ENCODE results near the gene FBXL16. TPM values are rescaled to one million over a fixed set of nuclear protein-coding genes. Genes with fewer than 3 reads are reported as not detected.
A peak's percentile ranks its signal among the peaks of the same experiment; 100 is the strongest.
"Not testable (repeated sequence)": the region's sequence is repeated elsewhere in the genome, so short reads cannot be mapped to it uniquely, and the experiment has no call there.

Gene FBXL16, protein sequence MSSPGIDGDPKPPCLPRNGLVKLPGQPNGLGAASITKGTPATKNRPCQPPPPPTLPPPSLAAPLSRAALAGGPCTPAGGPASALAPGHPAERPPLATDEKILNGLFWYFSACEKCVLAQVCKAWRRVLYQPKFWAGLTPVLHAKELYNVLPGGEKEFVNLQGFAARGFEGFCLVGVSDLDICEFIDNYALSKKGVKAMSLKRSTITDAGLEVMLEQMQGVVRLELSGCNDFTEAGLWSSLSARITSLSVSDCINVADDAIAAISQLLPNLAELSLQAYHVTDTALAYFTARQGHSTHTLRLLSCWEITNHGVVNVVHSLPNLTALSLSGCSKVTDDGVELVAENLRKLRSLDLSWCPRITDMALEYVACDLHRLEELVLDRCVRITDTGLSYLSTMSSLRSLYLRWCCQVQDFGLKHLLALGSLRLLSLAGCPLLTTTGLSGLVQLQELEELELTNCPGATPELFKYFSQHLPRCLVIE
- total RNA-seq (ENCODE audit: insufficient read depth, low replicate concordance), result not detected

DNA sequence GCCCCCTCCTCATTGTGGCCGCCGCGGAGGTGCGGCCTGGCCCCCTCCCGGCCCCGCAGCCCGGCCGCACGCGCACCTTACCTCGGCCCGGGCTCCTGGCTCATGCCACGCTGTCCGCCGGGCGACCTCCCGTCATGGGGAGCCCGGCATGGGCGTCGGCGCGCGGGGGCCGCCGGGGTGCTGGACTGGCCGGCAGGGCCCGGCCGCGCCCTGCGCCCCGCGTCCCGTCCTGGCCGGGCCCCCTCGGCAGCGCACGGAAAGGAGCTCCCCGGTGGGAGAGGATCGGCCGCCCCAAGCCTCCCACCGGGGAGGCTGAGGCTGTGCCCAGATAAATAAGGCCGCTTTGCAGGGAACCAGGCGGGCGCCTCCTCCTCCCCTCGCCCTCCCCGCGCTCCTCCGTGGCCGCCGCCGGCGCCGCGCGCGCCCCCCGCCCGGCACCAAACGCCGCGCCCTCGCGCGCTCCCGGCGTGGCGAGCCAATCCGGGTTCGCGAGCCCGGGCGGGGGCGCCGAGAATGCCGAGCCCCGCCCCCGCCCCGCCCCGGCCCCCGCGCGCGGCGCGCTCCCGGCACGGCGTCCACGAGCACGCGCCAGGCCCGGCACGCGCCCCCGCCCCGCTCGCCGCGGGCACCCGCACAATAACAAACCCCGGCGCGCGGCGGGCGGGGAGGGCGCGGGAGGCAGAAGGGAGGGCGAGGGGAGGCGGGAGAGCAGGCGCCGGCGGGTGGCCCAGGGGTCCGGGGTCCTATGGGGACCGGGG is at the start of gene FBXL16:
Gene FBXL16 (minus strand): TSS at position 371 of the 758 bp plus-strand sequence. CDS start 8,396 bp downstream, outside the sequence.
- no peak for DNase-seq (ENCODE audit: low spot score)

DNA sequence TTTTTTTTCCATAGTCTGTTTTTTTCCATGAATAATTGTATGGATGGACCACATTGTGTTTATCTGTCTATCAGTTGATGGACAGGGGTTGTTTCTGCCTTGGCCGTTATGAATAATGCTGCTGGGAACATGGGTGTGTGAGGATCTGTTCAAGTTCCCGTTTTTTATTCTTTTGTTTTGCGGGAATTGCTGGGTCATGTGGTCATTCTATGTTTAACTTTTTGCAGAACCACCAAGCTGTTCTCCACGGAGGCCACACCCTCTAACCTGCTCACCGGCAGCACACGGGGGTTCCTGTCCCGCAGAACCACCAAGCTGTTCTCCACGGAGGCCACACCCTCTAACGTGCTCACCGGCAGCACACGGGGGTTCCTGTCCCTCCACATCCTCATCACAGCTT is 49.1 kb upstream of the FBXL16 start:
- DNase-seq (ENCODE audit: low spot score), result no peak

DNA sequence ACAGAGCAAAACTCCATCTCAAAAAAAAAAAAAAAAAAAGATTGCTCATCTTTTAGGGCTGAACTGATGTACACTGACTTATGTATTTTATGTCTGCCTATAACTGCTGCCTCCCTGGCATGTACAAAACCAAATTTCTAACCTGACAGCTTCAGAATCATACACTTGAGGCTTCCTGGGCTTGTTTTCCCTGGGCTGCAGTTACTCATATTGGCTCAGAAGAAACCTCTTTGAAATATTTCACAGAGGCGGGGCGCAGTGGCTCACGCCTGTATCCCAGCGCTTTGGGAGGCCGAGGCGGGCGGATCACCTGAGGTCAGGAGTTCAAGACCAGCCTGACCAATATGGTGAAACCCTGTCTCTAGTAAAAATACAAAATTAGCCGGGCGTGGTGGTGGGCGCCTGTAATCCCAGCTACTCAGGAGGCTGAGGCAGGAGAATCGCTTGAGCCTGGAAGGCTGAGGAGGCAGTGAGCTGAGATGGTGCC is 48.6 kb upstream of the FBXL16 start:
- not testable (repeated sequence) for DNase-seq (ENCODE audit: low spot score)

DNA sequence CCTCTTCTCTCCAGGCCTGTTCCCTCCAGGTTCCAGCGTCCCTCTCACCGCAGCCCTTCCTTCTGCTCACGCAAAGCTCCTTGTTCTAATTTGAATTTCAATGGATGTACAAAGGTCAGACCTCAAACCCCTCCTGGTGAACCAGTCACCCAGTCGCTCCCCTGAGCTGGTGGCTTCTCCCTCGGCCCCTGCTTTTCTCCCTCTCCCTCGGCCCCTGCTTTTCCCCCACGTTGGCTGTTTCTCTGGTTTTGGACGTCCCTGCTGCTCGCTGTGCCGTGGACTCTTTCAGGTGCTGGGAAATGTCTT is 46.4 kb upstream of the FBXL16 start:
- no peak for DNase-seq (ENCODE audit: low spot score)

DNA sequence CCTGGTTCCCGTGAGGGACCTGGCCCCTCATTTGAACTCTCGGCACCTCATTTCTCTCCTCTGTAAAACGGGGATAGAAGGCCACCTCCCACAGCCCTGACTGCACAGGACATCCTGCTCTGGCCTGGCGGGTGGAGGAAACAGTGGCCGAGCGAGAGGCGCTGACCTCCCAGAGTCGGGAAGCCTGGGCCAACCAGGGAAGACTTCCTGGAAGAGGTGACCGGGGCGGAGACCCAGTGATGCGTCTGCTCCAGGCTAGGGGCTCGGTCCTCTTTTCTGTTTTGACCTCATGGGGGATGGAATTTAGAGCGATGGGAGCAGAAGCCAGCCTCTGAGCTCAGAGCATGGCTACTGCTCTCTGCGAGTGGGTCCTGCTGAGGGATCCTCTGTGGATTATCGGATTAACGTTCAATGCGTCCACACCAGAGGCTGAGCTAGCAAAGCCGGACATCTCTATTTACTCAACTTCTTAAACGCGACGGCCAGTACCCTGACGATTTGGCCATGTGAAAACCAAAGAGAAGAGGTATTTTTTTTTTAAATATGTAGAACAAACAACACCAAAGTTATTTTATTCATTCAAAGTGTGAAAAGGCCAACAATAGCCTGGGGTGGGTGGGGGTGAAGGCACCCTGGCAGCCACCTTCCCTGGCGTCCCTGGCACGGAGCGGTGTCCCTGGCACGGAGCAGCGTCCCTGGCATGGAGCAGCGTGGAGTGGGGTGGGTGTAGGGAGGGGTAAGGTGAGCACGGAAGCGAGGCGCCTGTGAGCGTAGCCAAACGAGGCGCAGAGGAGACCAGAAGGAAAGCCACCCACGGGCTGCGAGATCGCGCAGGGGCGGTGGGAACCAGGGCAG is 45.8 kb upstream of the FBXL16 start:
- no peak for DNase-seq (ENCODE audit: low spot score)

DNA sequence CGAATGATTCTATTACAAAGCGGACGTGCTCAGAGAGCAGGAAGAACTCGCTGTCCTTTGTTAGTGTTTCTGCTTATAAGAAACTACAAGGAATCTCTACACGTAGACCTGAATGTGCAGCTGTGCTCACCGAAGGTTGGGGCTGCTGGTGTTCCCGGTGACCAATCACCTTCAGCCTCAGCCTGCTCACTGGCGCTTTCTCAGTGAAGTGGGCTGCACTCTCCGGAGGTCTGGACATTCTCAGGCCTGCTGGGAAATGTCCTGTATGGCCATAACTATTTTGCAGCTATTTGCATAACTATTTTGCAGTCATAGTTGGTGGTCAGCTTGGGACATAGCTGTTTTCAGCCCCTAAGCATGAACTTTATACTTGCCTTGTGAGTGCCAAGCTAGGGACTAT is 44.9 kb upstream of the FBXL16 start:
- DNase-seq (ENCODE audit: low spot score), result peak; percentile 61

DNA sequence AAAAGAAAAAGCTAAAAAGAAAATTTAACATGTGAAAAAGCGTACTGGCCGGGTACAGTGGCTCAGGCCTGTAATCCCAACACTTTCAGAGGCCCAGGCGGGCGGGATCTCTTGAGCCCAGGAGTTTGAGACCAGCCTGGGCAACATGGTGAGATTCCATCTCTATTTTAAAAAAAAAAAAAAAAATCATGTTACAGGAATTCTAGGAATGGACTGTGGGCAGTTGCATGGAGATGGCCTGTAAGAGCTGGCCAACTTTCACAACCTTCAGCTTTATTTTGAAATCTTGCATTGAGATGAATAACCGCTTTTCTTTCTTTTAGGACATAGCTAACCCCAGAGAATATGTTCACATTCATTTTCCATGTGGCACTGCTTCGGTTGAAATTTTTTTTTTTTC is 43.4 kb upstream of the FBXL16 start:
- DNase-seq (ENCODE audit: low spot score), result peak; percentile 55

DNA sequence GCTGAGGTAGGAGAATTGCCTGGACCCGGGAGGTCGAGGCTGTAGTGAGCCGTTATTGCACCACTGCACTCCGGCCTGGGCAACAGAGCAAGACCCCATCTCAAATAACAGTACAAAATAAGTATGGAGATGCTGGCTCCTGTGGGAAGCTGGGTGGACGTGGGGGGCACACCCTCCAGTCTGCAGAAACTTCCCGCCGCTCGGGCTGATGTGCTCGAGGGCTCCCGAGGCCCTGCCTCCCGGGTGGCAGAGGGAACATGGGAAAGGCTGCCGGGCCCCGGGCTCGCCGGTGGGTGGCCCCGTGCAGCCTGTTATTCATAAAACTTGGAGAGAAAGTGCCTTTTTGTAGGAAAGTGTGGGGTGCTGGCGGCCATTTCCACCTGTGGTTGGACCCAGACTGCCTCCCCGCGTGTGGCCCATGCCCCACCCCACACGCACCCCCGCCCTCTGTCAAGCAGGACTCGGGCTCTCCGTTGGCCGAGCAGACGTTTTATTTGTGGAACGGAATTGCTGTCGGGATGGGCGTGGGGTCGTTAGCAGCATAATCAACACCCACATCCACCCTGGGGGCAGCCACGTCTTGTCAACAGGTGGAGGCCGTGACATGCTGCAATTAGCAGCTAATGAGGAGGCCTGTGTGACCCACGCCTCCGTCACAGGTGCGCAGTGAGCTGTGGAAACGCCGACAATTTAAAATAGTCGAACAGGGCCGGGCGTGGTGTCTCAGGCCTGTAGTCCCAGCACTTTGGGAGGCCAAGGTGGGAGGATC is 42.6 kb upstream of the FBXL16 start:
- no peak for DNase-seq (ENCODE audit: low spot score)

DNA sequence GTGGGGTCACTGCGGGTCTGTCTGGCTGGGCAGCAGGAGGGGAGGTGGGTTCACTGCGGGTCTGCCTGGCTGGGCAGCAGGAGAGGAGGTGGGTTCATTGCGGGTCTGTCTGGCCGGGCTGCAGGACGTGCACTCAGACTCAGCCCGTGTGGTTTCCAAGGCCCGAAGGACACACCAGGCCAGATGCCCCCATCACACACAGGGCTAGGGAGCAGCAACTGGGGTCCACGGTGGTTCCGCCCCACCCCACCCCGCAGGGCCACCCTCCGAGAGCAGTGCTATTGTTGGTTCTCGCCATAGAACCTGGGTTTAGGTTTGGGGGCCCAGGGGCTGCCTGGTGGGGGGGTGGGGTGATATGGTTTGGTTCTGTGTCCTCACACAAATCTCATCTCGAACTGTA is 41.0 kb upstream of the FBXL16 start:
- no peak for DNase-seq (ENCODE audit: low spot score)

DNA sequence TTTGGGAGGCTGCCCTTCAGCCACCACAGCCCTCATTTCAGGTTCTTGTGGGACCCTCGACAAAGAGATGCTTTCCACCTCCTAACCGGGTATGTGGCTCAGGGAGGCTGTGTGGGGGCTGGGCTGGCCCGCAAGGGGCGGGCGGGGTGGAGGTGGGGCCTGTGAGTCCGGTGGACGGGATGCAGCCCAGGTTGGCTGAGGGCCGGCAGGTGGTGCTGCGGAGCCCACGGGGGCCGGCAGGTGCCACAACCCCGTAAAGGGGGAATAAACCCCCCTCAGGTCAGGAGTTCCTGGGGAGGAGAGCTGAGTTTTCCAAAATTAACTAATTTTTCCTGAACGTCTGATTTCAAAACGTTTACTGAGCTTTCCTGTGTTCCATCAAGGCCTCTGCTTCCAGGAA is 40.1 kb upstream of the FBXL16 start:
- no peak for DNase-seq (ENCODE audit: low spot score)

DNA sequence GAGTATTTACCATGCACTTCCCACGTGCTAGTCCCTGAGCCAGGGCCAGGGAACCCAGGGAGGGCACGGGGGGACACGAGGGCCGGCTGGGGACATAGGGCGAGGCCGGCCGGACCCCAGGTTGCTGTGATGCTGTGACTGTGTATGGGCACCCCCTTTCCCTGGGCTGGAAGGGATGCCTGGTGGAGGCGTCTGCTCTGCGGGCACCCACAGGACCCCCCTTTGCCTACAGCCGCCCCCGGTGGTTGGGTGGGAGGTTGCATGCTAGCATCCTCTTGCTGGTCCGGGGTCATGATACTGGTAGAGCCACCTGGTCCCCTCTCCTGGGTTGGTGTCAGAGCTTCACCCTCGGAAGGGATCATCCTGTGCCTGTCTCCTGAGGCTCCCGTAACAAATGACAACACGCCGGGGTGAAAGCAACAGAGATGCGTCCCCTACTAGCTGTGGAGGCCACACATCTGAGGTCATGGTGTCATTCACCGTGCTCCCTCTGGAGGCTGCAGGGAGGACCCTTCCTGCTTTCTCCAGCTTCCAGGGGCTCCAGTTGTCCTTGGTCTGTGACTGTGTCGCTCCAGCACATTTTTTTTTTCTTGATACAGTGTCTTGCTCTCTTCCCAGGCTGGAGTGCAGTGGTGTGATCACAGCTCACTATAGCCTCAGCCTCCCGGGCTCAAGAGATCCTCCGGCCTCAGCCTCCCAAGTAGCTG is 38.3 kb upstream of the FBXL16 start:
- no peak for DNase-seq (ENCODE audit: low spot score)

DNA sequence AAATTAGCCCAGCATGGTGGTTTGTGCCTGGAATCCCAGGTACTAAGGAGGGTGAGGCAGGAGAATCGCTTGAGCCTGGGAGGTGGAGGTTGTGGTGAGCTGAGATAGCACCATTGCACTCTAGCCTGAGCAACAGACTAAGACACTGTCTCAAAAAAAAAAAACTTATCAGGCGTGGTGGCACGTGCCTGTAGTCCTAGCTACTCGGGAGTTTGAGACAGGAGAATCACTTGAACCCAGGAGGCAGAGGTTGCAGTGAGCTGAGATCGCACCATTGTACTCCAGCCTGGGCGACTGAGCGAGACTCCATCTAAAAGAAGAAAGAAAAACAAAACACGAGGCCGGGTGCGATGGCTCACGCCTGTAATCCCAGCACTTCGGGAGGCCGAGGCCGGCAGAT is 37.3 kb upstream of the FBXL16 start:
- not testable (repeated sequence) for DNase-seq (ENCODE audit: low spot score)

DNA sequence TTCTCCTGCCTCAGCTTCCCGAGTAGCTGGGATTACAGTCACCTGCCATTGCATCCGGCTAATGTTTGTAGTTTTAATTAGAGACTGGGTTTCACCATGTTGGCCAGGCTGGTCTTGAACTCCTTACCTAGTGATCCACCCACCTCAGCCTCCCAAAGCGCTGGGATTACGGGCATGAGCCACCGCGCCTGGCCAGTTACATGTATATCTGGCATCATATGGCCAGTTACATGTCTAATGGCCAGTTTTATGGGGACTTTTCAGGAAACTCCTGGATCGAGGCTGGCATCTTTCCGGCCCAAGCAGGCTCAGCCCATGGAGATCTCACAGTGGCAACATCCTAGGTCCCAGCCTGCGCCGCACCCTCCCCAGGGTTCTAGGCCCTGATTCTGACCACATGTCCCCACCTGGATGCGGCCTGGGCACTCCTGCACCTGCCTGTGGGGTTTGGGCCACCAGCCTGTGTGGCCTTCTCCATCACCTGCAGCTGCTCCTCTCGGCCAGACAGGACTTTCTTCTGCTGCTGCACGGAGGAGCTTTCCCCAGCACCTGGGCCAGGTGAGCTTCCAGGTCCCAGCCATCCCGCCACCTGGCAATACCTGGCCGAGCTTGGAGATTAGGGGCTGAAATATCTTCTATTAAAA is 36.5 kb upstream of the FBXL16 start:
- DNase-seq (ENCODE audit: low spot score), result no peak

DNA sequence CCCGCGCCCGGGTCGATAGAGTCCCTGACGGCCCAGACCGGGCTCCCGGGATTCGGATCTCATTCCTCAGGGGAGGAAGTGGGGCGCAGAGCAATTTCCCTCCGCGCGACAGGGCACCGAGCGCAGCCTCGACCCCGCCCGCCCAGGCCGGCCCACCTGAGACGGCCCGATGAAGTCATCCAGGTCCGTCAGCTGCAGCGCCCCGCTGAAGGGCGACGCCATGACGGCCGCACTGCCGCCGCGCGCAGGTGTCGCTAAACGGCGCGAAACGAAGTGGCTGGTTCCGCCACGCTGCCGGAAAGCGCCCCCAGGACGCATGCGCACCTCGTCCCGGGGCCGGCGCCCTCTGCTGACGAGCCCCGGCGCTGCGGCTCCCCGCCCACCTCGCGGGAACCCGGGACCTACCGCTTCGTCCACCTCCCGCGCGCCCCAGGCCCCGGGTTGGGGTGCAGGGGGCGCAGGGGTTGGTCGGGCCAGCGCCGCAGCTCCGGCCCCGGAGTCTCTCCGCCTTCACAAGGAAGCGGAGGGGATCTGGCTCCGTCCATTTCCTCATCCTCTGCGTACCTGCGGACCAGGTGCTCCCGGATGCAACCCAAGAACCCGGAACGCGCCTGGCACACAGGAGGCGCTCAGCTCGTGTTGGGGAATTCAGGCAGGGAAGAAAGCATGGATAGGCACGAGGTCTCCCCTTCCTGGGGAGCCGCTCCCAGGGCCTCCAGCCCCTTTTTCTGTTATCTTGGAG is 35.3 kb upstream of the FBXL16 start, which contains the start of gene CIAO3:
Gene CIAO3 (minus strand): TSS at position 234 of the 742 bp plus-strand sequence. CDS start 12 bp downstream, at position 222.
- DNase-seq (ENCODE audit: low spot score), result peak; percentile 87

DNA sequence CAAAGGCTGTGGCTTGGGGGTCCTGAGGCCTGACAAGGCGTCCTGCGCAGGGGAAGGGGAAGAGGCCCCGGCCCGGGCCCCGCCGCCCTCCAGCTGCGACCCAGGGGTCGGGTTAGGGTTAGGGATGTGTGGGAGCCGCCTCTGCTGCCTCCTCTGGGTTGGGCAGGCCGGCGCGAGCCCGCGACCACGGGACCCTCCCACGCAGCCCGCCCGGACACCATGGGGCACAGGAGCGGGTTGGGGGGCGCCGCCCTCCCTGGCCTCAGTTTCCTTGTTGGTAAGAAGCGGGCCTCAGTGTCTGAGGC is 34.8 kb upstream of the FBXL16 start:
- DNase-seq (ENCODE audit: low spot score), result no peak

DNA sequence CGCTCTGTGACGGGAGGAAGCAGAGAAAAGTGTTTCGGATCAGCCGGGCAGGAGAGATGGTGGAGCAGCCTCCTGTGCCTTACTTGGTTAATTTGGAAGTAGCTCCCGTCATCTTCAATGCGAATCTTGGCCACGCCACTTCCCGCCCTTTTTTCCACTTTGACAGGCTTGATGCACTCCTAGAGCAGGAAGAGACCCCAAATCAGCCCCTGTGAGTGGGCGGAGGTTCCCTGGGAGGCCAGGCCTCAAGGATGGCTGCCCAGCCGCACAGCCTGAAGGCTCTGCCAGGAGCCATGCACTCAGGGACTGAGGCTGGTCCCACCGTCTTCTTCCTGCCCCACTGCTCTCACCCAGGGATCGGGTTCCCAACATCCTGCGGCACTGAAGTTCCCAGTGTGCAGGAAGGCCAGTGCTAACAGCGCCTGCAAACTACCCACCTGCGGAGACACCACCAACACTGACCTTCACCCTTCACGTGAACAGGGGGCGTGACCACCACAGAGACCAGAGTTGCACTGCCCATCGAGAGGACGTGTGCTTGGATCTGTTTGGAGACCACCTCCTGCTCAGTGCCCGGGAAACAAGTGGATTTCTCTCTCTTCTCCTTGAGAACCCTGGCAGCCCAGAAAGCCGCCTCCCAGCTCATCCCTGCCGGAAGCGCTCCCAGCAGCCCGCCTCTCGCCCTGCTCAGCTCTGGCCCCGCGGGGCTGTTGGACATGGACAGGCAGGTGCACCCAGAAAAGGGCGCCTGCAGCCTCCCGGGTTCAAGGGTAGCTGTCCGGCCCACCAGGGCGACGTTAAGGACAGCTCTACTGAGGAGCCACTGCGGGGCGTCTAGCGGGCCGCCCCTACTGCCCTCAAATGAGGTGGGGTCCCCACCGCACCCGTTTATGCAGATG is 34.2 kb upstream of the FBXL16 start:
- no peak for DNase-seq (ENCODE audit: low spot score)

DNA sequence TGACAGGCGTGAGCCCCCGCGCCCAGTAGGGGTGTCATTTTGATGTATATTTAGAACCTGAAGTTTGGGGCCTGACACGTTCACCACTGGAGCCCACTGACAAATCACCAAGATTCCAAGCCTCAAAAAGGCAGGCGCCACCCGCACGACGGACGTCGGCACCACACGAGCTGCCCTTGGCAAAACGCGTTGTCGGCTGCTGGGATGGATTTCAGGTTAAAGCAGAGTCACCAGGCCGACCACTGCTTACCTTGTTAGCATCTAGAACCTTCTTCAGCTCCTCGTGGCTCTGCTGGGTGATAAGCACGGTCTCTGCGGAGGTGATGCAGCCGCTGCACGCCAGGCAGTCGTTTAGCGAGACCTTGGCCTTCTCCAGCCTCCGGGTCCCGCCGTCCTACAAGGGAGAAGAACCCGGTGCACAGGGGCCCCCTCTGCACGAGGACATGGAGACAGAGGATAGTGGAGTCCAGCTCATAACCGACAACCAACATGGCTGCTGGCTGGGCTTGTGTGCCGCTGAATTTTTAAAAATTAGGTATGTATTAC is 31.4 kb upstream of the FBXL16 start:
- DNase-seq (ENCODE audit: low spot score), result no peak

DNA sequence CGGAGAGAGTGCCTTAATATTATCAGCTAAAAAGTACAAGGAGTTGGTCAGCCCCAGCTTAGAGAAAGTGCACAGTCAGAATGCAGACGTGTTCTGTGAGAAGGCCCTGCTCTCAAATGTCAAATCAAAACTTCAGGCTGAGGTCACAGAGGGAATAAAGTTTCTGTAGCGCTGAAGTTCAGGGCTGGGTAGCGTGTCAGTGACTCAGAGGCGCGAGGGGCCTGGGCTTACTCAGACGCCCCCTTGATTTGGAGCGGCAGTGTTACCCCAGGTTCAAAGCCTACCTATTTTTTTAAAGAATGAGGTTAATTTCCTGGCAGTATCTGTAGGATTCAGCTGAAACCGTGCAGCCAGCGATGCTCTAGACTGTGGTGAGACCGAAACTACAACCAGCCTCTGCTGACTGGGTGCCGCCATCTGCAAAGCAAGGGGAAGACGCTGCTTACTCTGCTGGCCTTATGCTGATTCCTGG is 30.4 kb upstream of the FBXL16 start:
- no peak for DNase-seq (ENCODE audit: low spot score)

Measured in umbilical cord (tissue), 2 donors.